MCF 10A (cell line): ENCODE results near the gene S100A6. TPM values are rescaled to one million over a fixed set of nuclear protein-coding genes. Genes with fewer than 3 reads are reported as not detected.
"Not testable (repeated sequence)": the region's sequence is repeated elsewhere in the genome, so short reads cannot be mapped to it uniquely, and the experiment has no call there.

Source experiments
- Bru-seq: library from RNA; stranded (reverse); fragments of 400-500 nt; gene quantifications from one replicate; lab custom pipeline; 2021; lab: Mats Ljungman, UMichigan
- BruChase-seq, 2 experiments: library from RNA; stranded (reverse); fragments of 400-500 nt; gene quantifications; one replicate each; lab custom pipeline; 2021; lab: Mats Ljungman, UMichigan
- BruUV-seq: library from RNA; stranded (reverse); fragments of 400-500 nt; replicated peaks from 2 replicates; lab custom pipeline; 2021; lab: Mats Ljungman, UMichigan
- CTCF ChIA-PET: fragments of 300-600 bp; sonication (Branson Sonifier 250); formaldehyde crosslinking; extraction: SDS; loops from one replicate; lab custom pipeline; 2021; ENCODE audit warnings: antibody characterized with exemption, inconsistent platforms; lab: Yijun Ruan, JAX
- POLR2A ChIA-PET: fragments of 300-600, 350-650 bp; sonication (Branson Sonifier 250); formaldehyde crosslinking; extraction: SDS; loops from one replicate; lab custom pipeline; 2020; ENCODE audit warnings: antibody characterized with exemption, inconsistent platforms; lab: Yijun Ruan, JAX
- DNase-seq: peaks from one replicate; pipeline ENCODE4 v3.0.0-alpha.2; 2018; ENCODE audit not compliant: unreplicated experiment
- H3K27ac Mint-ChIP-seq: one replicate; pipeline ENCODE4 v1.8.0; 2022; ENCODE audit warnings: mild to moderate bottlenecking, low read depth, mixed read lengths; ENCODE audit not compliant: unreplicated experiment
- H3K27me3 Mint-ChIP-seq: one replicate; pipeline ENCODE4 v1.8.0; 2022; ENCODE audit warnings: mixed read lengths; ENCODE audit not compliant: insufficient read depth, unreplicated experiment
- H3K36me3 Mint-ChIP-seq: one replicate; pipeline ENCODE4 v1.8.0; 2022; ENCODE audit warnings: mild to moderate bottlenecking, moderate library complexity, mixed read lengths; ENCODE audit not compliant: insufficient read depth, unreplicated experiment
- H3K4me1 Mint-ChIP-seq: one replicate; pipeline ENCODE4 v1.8.0; 2022; ENCODE audit warnings: mixed read lengths; ENCODE audit not compliant: insufficient read depth, unreplicated experiment
- H3K4me3 Mint-ChIP-seq: one replicate; pipeline ENCODE4 v1.8.0; 2022; ENCODE audit warnings: mild to moderate bottlenecking, moderate library complexity, mixed read lengths; ENCODE audit not compliant: unreplicated experiment
- H3K9me3 Mint-ChIP-seq: one replicate; pipeline ENCODE4 v1.8.0; 2022; ENCODE audit warnings: mixed read lengths; ENCODE audit not compliant: unreplicated experiment
- intact Hi-C: fragments of 100-400 bp; cut with micrococcal nuclease; formaldehyde crosslinking; loops from 2 replicates; pipeline ENCODE4 v1.14.1; 2022
- long read RNA-seq: library from polyadenylated mRNA; stranded (forward); transcript quantifications from one replicate; pipeline ENCODE4 v2.0.0, GENCODE V29; 2022
- total RNA-seq: library from RNA; stranded (reverse); gene quantifications from 2 replicates; pipeline ENCODE4 v1.2.3, GENCODE V29; 2022
- TF ChIP-seq, protein P1 (sequence below): fragments of 200-600 bp; IDR thresholded peaks from one replicate; pipeline ENCODE4 v1.8.0; 2022; ENCODE audit warnings: antibody characterized with exemption, mild to moderate bottlenecking; ENCODE audit not compliant: unreplicated experiment

S100A6 gene
- 2,571 and 2,904 TPM in 2 replicates for total RNA-seq
- percentile 100 among the genes with signal in this experiment for Bru-seq, nascent RNA
- percentile 100 among the genes with signal in this experiment for BruChase-seq, experiment 1, labeled RNA remaining after a 6-hour chase
- percentile 100 among the genes with signal in this experiment for BruChase-seq, experiment 2, labeled RNA remaining after a 2-hour chase
- long read RNA-seq, transcript S100A6-205 (3 exons, 673 nt), result minor isoform, 60 of 2,366 reads
- long read RNA-seq, transcript S100A6-201 (3 exons, 665 nt), result major isoform, 2,209 of 2,366 reads
- long read RNA-seq, transcript S100A6-203 (3 exons, 479 nt), result minor isoform, 5 of 2,366 reads
- long read RNA-seq, partial matches to known transcripts, result 56 of 2,366 reads
- long read RNA-seq, other reads (novel, unspliced or antisense), result 36 of 2,366 reads

DNA sequence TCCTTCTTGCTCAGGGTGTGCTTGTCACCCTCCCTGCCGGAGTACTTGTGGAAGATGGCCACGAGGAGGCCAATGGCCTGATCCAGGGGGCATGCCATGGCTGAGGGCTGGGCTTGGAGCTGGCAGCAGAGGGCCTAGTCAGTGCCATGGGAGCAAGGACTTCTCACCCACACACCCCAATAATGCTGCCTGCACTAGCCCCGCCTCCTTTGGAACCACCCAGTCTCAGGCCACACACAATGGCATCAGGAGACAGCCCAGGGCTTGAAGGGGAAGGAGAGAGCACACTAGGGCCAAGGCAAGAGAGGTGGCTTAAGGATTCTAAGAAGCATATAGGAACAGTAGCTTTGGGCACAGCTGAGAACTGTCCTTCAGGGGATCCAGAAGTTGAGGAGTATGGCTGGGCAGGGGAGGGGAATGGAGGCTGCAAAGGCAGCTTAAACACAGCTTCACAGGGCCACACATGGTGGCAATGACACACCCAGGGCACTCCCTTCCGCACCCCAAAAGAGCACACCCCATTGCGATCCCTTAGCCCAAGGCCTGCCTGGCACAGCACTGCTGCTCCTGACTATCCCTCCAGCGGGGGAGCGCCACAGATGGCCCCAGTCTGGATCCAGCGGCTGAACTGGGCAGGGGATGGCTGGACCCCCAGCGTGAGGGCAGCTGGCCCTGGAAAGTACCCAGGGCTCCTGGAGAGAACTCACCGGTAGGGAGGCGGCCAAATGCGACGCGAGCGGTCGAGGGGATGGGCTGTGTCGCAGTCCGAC is at the start of gene S100A6:
TSS of gene S100A6 (minus strand) at position 750 of the 770 bp plus-strand sequence. CDS start at position 98, 652 bp downstream.
- Mint-ChIP-seq H3K4me1 (peaks cover 65% of the 10 kb centered on the region), H3K27me3 (no peaks in the 10 kb centered on the region), H3K4me3 (peak within 1 kb of the TSS; percentile 99), H3K27ac (peak within 1 kb of the TSS; percentile 75), H3K36me3 (peaks cover 27% of the 10 kb centered on the region), H3K9me3 (no peaks in the 10 kb centered on the region)
- intact Hi-C loops, result no loop called here
- peak; percentile 76 for DNase-seq
- TF ChIP-seq, protein P1, sequence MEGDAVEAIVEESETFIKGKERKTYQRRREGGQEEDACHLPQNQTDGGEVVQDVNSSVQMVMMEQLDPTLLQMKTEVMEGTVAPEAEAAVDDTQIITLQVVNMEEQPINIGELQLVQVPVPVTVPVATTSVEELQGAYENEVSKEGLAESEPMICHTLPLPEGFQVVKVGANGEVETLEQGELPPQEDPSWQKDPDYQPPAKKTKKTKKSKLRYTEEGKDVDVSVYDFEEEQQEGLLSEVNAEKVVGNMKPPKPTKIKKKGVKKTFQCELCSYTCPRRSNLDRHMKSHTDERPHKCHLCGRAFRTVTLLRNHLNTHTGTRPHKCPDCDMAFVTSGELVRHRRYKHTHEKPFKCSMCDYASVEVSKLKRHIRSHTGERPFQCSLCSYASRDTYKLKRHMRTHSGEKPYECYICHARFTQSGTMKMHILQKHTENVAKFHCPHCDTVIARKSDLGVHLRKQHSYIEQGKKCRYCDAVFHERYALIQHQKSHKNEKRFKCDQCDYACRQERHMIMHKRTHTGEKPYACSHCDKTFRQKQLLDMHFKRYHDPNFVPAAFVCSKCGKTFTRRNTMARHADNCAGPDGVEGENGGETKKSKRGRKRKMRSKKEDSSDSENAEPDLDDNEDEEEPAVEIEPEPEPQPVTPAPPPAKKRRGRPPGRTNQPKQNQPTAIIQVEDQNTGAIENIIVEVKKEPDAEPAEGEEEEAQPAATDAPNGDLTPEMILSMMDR, result no peak
- ChIA-PET POLR2A (interaction anchor here (0.6 to 36.1 kb wide), 16 partner anchors 18 to 1647 kb away, joined by 3 to 2106 read pairs (median 8); partner anchors contain the start of genes CHTOP, CREB3L4, RPS27 and S100A13), CTCF (interaction anchor here (0.5 to 11.3 kb wide), 18 partner anchors 10 to 431 kb away, joined by 3 to 224 read pairs (median 4); partner anchors contain the start of genes S100A14, S100A16, S100A2 and S100A3)
- BruUV-seq, result TSS peak; percentile 77

DNA sequence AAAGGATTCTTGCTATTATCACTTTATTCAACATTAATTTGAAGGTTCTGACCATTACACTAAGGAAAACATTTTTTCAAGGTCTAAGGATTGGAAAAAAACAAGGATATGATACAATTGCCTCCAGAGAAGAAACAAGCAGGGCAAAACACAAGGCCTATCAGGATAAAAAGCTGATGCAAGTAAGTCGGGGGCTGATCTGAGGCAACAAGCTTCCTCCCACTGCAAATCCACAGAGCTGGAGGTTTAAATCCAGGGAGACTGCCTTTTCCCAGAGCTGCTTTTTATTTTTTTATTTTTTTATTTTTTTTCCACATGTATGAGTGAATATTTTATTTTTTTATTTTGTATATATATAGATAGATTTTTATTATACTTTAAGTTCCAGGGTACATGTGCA is 49.2 kb upstream of the S100A6 start:
- intact Hi-C loops, result no loop called here
- TF ChIP-seq, protein P1, result no peak
- BruUV-seq, result no TSS peak
- ChIA-PET POLR2A (interaction anchor here (1.1 to 3.3 kb wide), 5 partner anchors 11 to 64 kb away, joined by 3 to 20 read pairs (median 6); partner anchors contain the start of genes S100A14 and S100A16), CTCF (interaction anchor here (0.6 to 2.4 kb wide), 6 partner anchors 8 to 231 kb away, joined by 3 to 19 read pairs (median 4); partner anchors contain the start of gene S100A9)
- DNase-seq, result no peak
- H3K27me3 Mint-ChIP-seq, result no peaks in the 10 kb centered on the region
- H3K36me3 Mint-ChIP-seq, result peaks cover 7% of the 10 kb centered on the region
- peaks cover 16% of the 10 kb centered on the region for H3K4me1 Mint-ChIP-seq
- no peaks in the 10 kb centered on the region for H3K9me3 Mint-ChIP-seq
- H3K4me3 Mint-ChIP-seq, result no peak overlapping the region
- H3K27ac Mint-ChIP-seq, result no peak overlapping the region

DNA sequence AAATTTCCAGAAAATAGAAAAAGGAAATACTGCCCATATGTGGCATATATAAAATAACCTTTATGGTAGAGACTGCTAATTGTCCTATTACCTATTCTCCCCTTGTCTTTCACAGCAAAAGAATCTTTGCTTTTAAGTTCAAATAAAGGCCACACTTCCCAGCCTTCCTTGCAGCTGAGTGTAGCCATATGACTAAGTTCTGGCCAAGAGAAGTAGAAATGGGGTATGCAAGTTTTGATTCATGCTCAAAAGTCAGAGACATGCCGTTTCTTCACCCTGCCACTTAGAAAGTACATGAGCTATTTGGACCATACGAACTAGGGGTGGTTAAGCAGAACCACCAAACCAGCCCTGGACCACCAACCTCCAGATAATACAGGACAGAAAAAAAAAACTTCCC is 48.2 kb upstream of the S100A6 start:
- DNase-seq, result no peak
- POLR2A ChIA-PET, result interaction anchor here (1.6 to 1.7 kb wide), 2 partner anchors 12 to 65 kb away, joined by 3 to 8 read pairs; no protein-coding TSS in a partner anchor
- Mint-ChIP-seq H3K4me3 (no peak overlapping the region), H3K27ac (no peak overlapping the region), H3K27me3 (no peaks in the 10 kb centered on the region), H3K9me3 (no peaks in the 10 kb centered on the region), H3K36me3 (peaks cover 4% of the 10 kb centered on the region), H3K4me1 (peaks cover 16% of the 10 kb centered on the region)
- CTCF ChIA-PET, result interaction anchor here (1.3 to 1.8 kb wide), 3 partner anchors 12 to 230 kb away, joined by 4 to 8 read pairs (median 6); no protein-coding TSS in a partner anchor
- intact Hi-C loops, result no loop called here
- TF ChIP-seq, protein P1, result no peak
- BruUV-seq, result no TSS peak

DNA sequence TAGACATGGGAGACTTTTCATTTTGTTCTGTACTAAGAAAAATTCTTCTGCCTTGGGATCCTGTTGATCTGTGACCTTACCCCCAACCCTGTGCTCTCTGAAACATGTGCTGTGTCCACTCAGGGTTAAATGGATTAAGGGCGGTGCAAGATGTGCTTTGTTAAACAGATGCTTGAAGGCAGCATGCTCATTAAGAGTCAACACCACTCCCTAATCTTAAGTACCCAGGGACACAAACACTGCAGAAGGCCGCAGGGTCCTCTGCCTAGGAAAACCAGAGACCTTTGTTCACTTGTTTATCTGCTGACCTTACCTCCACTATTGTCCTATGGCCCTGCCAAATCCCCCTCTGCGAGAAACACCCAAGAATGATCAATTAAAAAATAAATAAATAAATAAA is 47.7 kb upstream of the S100A6 start:
- H3K9me3 Mint-ChIP-seq, BruUV-seq, H3K4me3 Mint-ChIP-seq, intact Hi-C loops, H3K36me3 Mint-ChIP-seq, H3K27me3 Mint-ChIP-seq, POLR2A ChIA-PET, H3K27ac Mint-ChIP-seq, DNase-seq: not testable (repeated sequence)
- H3K4me1 Mint-ChIP-seq, result peaks cover 18% of the 10 kb centered on the region
- CTCF ChIA-PET, result interaction anchor here (1.3 to 1.8 kb wide), 3 partner anchors 11 to 230 kb away, joined by 4 to 8 read pairs (median 6); no protein-coding TSS in a partner anchor

DNA sequence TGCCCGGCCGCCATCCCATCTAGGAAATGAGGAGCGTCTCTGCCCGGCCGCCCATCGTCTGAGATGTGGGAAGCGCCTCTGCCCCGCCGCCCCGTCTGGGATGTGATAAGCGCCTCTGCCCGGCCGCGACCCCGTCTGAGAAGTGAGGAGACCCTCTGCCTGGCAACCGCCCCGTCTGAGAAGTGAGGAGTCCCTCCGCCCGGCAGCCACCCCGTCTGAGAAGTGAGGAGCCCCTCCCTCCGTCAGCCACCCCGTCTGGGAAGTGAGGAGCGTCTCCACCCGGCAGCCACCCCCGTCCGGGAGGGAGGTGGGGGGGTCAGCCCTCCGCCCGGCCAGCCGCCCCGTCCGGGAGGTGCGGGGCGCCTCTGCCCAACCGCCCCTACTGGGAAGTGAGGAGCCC is 47.0 kb upstream of the S100A6 start:
- H3K27ac Mint-ChIP-seq, H3K9me3 Mint-ChIP-seq, H3K27me3 Mint-ChIP-seq, DNase-seq, H3K4me3 Mint-ChIP-seq, intact Hi-C loops, POLR2A ChIA-PET, H3K36me3 Mint-ChIP-seq, BruUV-seq: not testable (repeated sequence)
- H3K4me1 Mint-ChIP-seq, result peaks cover 25% of the 10 kb centered on the region
- CTCF ChIA-PET, result interaction anchor here (1.5 to 1.8 kb wide), 2 partner anchors 11 to 44 kb away, joined by 6 to 8 read pairs; no protein-coding TSS in a partner anchor
